Ascending aorta (tissue), 2 donors: ENCODE results near the gene PTPRK. TPM values are rescaled to one million over a fixed set of nuclear protein-coding genes. Genes with fewer than 3 reads are reported as not detected.

Experiments
- DNase-seq, 2 donors: peaks; one replicate each; pipeline ENCODE4 v3.0.0-alpha.2; 2019; ENCODE audit warnings: low spot score in 2 of 2
- H3K27ac ChIP-seq, 2 donors: fragments of 200-600 bp; sonication (generic); one replicate each; pipeline ENCODE4 v1.5.1; 2016 to 2017; ENCODE audit warnings: mild to moderate bottlenecking in 1 of 2
- H3K27me3 ChIP-seq: fragments of 200-600 bp; sonication (generic); one replicate; pipeline ENCODE4 v1.5.1; 2017
- H3K36me3 ChIP-seq, 2 donors: fragments of 200-600 bp; sonication (generic); one replicate each; pipeline ENCODE4 v1.5.1; 2016
- H3K4me1 ChIP-seq, 2 donors: fragments of 200-600 bp; sonication (generic); one replicate each; pipeline ENCODE4 v1.5.1; 2016 to 2017; ENCODE audit warnings: mild to moderate bottlenecking in 1 of 2
- H3K4me3 ChIP-seq, 2 donors: fragments of 200-600 bp; sonication (generic); one replicate each; pipeline ENCODE4 v1.5.1; 2016 to 2017; ENCODE audit warnings: mild to moderate bottlenecking in 1 of 2
- H3K9me3 ChIP-seq, 2 donors: fragments of 200-600 bp; sonication (generic); one replicate each; pipeline ENCODE4 v1.5.1; 2016
- intact Hi-C: fragments of 100-400 bp; cut with DNase I; formaldehyde crosslinking; loops from one replicate; pipeline ENCODE4 v1.15.1; 2023
- total RNA-seq: library from RNA; depleted of rRNA; stranded (reverse); fragments of >200 nt; gene quantifications from one replicate; pipeline ENCODE4 v1.1.0, GENCODE V29; 2016
- TF ChIP-seq, protein P1 (sequence below), 3 experiments: fragments of 200-600 bp in 2 of 3; fragments of 450-650 bp in 1 of 3; sonication (generic) in 2 of 3; IDR thresholded peaks; one replicate each; pipeline ENCODE4 v1.5.1; 2016 to 2019; ENCODE audit warnings: antibody characterized with exemption in 3 of 3, mild to moderate bottlenecking in 1 of 3, moderate library complexity in 1 of 3

PTPRK gene
- total RNA-seq, 1 donor from 2014 or later, result 73.1 TPM

DNA sequence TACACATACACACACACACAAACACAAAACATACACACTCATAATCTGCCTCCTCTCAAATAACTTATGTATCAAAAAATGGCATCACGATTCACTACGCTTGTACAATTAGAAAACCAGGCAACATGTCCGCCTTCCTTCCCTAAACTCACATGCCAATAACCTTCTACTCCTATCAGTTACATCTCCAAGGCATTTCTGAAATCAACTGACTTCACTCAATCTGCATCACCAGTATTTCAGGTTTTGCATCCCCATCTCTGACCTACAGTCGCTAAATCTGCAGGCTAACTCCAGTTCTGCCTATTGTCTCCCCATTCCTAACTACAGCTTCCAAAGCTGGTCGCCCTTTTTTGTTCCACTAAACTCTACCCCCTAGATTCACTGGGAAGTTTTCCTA lies 217.5 kb downstream of the PTPRK start:
- TF ChIP-seq, protein P1, sequence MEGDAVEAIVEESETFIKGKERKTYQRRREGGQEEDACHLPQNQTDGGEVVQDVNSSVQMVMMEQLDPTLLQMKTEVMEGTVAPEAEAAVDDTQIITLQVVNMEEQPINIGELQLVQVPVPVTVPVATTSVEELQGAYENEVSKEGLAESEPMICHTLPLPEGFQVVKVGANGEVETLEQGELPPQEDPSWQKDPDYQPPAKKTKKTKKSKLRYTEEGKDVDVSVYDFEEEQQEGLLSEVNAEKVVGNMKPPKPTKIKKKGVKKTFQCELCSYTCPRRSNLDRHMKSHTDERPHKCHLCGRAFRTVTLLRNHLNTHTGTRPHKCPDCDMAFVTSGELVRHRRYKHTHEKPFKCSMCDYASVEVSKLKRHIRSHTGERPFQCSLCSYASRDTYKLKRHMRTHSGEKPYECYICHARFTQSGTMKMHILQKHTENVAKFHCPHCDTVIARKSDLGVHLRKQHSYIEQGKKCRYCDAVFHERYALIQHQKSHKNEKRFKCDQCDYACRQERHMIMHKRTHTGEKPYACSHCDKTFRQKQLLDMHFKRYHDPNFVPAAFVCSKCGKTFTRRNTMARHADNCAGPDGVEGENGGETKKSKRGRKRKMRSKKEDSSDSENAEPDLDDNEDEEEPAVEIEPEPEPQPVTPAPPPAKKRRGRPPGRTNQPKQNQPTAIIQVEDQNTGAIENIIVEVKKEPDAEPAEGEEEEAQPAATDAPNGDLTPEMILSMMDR (IDR thresholded peaks at IDR 0.05), result no peak
- Histone ChIP-seq H3K36me3 (no peaks in the 10 kb centered on the region), H3K4me1 (no peaks in the 10 kb centered on the region), H3K9me3 (no peaks in the 10 kb centered on the region), H3K27ac (no peak overlapping the region), H3K4me3 (no peak overlapping the region), H3K27me3 (no peaks in the 10 kb centered on the region)
- DNase-seq, result no peak
- intact Hi-C loops, result no loop called here

DNA sequence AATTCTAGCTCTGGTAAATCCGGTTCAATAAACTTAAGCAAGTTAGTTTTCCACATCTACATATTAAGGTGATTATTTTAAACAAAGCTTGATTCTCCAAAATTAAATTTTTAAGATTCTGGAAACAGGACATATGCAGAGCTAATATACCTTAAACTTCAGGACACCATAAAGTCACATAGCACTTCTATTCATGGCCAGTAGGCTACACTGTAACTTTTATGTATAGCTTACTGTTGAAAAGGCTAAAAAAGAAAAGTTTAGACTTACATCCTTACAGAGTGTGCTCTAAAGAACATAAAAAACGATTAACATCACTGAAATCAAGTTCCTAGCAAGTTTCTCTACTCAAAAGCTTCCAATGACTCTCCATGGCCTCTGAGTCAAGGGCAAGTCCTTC lies 224.7 kb downstream of the PTPRK start:
- no peak overlapping the region for H3K27ac ChIP-seq
- H3K36me3 ChIP-seq, result no peaks in the 10 kb centered on the region
- no peaks in the 10 kb centered on the region for H3K4me1 ChIP-seq
- no peak for DNase-seq
- intact Hi-C loops, result no loop called here
- no peaks in the 10 kb centered on the region for H3K9me3 ChIP-seq
- no peaks in the 10 kb centered on the region for H3K27me3 ChIP-seq
- no peak overlapping the region for H3K4me3 ChIP-seq
- TF ChIP-seq, protein P1 (IDR thresholded peaks at IDR 0.05), result no peak

DNA sequence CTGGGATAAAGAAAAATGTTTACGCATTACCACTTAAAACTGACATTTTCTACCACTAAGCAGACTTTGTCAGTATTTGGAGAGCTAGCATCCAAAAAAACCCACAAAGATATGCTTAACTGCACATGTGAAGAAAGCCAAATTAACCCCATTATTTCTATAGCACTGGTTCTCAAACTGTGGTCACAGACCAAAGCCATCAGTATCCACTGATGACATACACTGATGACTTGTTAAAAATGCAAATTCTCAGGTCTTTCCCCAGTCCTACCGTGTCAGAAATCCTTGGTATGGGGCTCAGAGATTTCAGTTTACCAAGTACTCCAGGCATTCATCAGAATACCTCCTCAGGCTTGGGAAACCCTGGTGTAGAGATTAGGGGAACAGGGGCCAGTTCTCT lies 230.2 kb downstream of the PTPRK start:
- TF ChIP-seq, protein P1 (IDR thresholded peaks at IDR 0.05), result no peak
- DNase-seq, result no peak
- intact Hi-C loops, result no loop called here
- Histone ChIP-seq H3K9me3 (no peaks in the 10 kb centered on the region), H3K27ac (no peak overlapping the region), H3K27me3 (no peaks in the 10 kb centered on the region), H3K4me3 (no peak overlapping the region), H3K4me1 (no peaks in the 10 kb centered on the region), H3K36me3 (no peaks in the 10 kb centered on the region)

DNA sequence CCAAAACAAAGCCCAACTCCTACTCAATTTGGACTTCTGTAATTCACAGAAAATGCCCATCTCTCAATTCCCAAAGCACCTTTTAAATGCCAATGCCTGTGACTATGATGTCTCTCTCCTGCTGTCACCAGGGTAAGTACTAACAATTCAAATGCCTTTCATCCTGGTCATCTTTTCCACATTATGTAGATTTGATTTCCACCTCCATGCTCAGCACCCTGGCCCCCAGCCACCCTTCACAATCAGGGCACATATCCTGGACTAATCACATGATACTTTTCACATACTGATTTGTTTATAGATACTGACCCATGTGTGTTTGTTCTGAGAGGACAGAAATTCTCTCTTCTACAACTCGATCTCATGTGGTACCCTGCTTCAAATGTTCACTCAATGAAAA lies 236.3 kb downstream of the PTPRK start:
- no peak for DNase-seq
- no peaks in the 10 kb centered on the region for H3K4me1 ChIP-seq
- TF ChIP-seq, protein P1 (IDR thresholded peaks at IDR 0.05), result no peak
- H3K27ac ChIP-seq, result no peak overlapping the region
- no peaks in the 10 kb centered on the region for H3K36me3 ChIP-seq
- intact Hi-C loops, result no loop called here
- no peaks in the 10 kb centered on the region for H3K27me3 ChIP-seq
- H3K4me3 ChIP-seq, result no peak overlapping the region
- H3K9me3 ChIP-seq, result no peaks in the 10 kb centered on the region

DNA sequence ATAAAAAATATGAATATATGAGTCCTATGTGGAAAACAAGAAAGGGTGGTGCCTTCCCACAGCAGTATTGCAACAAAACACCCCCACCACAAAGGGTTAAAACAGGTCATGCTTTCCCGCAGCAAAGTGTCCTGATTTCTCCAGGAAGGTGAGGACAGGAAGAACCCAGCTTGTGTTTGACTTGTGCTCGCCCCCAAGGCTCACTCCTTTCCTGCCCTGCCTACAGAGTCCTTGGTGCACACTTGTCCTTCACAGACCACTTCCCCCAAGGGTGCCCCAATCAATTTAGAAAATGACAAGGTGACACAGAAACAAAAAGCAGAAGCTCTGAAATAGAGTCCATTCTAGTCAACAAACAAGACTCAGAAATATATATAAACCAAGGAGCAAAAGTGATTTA lies 237.4 kb downstream of the PTPRK start:
- DNase-seq, result no peak

More for the DNA sequence above, 237.4 kb downstream of the PTPRK start:
- intact Hi-C loops, result no loop called here
- Histone ChIP-seq H3K27me3 (no peaks in the 10 kb centered on the region), H3K4me3 (no peak overlapping the region), H3K36me3 (no peaks in the 10 kb centered on the region), H3K9me3 (no peaks in the 10 kb centered on the region), H3K4me1 (no peaks in the 10 kb centered on the region), H3K27ac (no peak overlapping the region)
- TF ChIP-seq, protein P1 (IDR thresholded peaks at IDR 0.05), result no peak
